ENCODE measurements around the gene SKOR1. TPM values are rescaled to one million over a fixed set of nuclear protein-coding genes. Genes with fewer than 3 reads are reported as not detected.

SKOR1 gene, protein sequence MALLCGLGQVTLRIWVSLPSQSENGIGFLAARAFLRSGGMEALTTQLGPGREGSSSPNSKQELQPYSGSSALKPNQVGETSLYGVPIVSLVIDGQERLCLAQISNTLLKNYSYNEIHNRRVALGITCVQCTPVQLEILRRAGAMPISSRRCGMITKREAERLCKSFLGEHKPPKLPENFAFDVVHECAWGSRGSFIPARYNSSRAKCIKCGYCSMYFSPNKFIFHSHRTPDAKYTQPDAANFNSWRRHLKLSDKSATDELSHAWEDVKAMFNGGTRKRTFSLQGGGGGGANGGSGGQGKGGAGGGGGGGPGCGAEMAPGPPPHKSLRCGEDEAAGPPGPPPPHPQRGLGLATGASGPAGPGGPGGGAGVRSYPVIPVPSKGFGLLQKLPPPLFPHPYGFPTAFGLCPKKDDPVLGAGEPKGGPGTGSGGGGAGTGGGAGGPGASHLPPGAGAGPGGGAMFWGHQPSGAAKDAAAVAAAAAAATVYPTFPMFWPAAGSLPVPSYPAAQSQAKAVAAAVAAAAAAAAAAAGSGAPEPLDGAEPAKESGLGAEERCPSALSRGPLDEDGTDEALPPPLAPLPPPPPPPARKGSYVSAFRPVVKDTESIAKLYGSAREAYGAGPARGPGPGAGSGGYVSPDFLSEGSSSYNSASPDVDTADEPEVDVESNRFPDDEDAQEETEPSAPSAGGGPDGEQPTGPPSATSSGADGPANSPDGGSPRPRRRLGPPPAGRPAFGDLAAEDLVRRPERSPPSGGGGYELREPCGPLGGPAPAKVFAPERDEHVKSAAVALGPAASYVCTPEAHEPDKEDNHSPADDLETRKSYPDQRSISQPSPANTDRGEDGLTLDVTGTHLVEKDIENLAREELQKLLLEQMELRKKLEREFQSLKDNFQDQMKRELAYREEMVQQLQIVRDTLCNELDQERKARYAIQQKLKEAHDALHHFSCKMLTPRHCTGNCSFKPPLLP
- total RNA-seq, result under 1 TPM; 0.09 to 0.29 TPM
- long read RNA-seq, result 0 reads

DNA sequence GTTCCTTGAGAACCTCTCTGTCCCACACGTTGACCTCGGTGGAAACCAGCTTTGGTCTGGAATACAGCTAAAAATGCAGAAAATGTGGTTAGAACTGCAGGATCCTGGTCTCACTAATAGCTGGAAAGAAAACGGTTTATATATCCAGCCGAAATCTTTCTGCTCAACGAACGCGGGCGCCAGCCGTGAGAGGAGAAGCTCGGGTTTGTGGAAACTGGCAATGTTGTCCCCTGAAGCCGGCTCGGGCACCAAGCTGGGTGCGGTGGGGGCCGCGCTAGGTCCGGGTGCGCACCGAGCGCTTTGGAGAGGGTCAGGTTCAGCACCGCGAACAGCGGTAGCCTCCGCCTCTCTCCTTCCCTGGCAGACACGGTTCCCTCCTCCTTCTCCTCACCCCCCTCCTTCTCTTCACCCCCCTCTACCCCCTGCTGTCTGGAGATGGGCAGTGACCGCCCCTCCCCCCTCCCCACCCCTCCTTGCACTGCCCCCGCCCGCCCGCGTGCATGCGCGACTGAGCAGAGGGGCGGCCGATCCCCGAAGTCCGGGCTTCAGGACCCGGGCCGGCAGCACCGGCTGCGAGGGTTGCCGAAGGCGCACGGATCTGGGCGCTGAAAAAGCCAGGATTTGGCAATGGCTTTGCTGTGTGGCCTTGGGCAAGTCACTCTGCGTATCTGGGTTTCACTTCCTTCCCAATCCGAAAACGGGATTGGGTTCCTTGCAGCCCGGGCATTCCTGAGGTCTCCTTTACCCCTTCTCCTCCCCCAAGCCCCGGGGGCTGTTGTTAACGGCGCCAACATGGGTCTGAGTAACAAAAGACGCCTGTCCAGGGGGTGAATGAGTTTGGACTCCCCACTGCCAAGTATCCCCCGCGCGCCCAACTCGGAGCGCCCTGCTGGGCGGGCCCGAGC is at the start of gene SKOR1:
TSS of gene SKOR1 (plus strand) at position 534 of the 905 bp plus-strand sequence. CDS start at position 628, 94 bp downstream.
- peak; percentile 31 for ATAC-seq
- no peak for DNase-seq
- intact Hi-C loops (cut with DNase I), result no loop called here

GRCh38 chr15:67775998-67776397 is 49.3 kb upstream of the SKOR1 start:
- no peak for ATAC-seq
- intact Hi-C loops (cut with DNase I), result no loop called here
- DNase-seq, result no peak

DNA sequence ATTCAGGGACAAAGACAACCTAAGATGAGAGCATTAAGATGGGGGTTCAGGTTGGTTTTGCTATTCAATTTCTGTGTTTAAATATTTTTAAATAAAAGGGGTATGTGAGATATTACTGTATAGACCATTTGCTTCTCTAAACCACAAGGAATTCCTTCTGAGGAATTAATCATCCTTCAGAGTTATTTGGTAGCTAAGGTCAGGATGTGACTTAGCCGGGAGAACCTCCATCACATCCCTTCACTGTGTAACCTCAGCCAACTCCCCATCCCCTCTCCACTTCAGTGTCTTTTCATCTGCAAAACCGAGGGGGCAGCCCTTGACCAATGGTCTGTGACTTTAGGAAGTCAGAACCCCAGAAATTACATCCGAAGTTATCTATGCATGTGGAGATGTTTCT is 48.7 kb upstream of the SKOR1 start:
- intact Hi-C loops (cut with DNase I), result no loop called here
- no peak for DNase-seq
- no peak for ATAC-seq

DNA sequence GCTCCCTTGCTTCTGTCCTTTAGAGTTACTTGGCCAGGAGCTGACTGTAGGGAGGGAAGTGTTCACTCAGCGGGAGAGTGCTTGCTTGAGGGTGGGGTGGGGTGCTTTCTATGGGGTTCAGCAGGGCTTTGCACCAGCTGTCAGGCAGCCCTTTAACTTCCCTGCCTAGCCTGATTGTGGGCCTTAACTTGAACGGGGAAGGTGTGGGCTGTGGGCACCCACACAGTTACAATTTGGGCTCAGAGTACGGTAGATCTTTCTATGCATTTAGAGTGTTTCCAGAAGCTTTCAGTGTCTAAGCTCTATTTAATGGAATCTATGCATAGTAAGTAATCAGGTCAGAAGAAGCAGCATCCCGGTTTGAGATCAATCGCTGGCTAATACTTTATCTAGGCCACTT is 48.2 kb upstream of the SKOR1 start:
- DNase-seq (no peak), ATAC-seq (no peak)
- intact Hi-C loops (cut with DNase I), result no loop called here

DNA sequence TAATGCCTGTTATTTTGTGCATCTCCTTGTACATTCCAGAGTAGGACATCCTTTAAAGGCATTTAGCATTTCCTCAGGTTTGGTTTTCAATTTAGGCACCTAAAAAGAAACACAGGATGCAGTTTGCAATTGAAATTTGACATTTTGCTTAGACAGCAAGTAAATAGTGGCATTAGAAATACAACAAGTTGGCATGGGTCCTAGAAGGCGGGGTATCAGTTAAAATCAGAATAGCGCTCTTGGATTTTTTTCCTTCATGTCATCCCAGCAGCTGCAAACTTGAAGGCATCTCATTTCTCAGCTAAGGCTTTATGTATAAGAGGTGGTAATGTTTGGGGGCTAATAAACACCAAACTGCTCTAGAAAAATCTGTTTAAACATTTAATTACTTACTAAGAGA is 47.5 kb upstream of the SKOR1 start:
- DNase-seq (no peak), ATAC-seq (no peak)
- intact Hi-C loops (cut with DNase I), result no loop called here

DNA sequence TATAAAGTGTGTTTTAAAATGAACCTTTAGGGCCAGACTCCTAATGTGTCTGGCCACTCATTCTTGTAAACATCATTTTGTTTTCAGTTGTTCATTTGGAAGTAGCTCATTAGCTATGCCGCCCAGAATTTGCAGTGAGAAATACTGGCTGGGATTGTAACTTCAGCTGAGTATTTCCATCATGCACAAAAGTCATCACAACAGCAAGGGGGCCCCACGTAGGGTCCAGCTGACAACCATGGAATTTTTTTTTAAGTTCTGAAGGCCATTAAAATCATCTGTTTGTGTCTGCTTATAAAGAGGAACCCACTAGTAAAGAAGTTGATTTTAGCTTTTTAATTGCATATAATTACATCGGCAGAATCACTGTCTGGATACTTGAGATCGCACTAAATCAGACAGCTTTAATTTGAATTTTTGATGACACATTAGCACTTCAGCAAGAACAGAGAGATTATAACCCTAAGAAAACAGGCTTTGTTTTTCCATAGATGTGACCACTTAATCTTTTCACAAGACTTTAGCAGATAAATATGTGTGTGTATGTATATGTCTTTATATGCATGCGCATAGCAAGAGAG is 46.3 kb upstream of the SKOR1 start:
- no peak for ATAC-seq
- no peak for DNase-seq
- intact Hi-C loops (cut with DNase I), result no loop called here

DNA sequence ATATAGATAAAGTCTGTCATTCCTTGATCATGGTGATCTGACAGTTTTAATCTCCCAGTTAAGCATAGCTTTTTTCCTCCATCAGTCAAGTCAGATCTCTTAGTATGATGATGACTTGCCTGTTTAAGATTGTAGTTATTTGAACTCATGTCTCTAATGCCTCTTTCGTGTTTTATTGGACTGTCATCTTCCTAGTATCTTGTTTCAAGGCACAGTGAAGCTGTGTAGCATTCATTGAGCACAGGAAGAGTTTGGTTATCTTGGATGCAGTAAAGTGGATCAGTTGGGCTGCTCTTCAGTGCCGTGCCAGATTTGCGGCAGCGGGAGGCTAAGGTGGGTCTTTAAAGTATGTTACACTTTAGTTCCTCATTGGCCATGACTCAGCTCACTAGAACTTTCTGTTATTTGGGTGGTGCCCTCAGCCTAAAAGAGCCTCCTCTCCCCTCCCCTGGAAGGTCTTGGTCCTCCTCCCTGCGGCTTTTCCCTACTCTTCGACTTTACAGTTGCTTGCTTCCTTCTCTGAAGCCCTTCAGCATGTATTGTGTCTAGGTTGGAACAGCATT is 45.7 kb upstream of the SKOR1 start:
- ATAC-seq (no peak), DNase-seq (no peak)
- intact Hi-C loops (cut with DNase I), result no loop called here

DNA sequence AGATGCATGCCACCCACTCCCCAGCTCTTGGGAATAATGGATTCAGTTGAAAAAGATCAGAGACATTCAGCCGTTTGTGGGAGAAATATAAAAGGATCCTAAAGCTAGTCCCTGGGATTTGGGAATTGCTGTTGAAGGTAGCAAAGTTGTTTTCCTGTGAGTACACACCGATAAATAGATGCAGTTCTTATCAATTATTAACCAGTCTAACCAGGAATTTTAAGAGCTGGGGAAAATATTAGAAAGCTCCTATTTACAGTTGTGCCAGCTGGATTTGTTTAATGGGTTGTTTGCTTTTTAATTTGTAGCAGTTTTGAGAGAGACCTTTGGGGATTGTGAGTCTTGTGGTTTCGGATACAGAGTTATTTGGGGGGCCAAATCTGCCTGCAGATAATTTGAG is 44.2 kb upstream of the SKOR1 start:
- intact Hi-C loops (cut with DNase I), result no loop called here
- no peak for ATAC-seq
- no peak for DNase-seq

- ATAC-seq (no peak), DNase-seq (no peak)
Observed at GRCh38 chr15:67781907-67782690, 43.2 kb upstream of the SKOR1 start.

DNA sequence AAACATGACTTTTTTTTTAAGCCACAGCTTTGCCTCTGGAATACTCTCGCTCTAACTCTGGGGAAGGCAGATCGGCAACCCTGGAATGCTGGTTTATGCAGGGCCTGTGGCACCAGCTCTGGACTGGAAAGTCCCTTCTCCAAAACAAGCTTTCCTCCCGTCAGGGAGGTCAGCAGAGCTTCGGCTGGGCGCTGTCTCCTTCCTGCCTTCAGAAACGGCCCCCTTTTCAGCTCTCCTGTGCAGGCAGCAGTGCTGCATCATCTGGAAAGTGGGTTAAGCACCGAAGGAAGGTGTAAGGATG is 42.7 kb upstream of the SKOR1 start:
- no peak for ATAC-seq
- no peak for DNase-seq
- intact Hi-C loops (cut with DNase I), result no loop called here

More at GRCh38 chr15:67781907-67782690, 43.2 kb upstream of the SKOR1 start:
- intact Hi-C loops (cut with DNase I), result no loop called here

- ATAC-seq (peak in 1 of 2 donors; percentile 50), DNase-seq (no peak)
Observed at GRCh38 chr15:67783303-67783702, 42.0 kb upstream of the SKOR1 start.

GRCh38 chr15:67784090-67784781 is 41.1 kb upstream of the SKOR1 start:
- intact Hi-C loops (cut with DNase I), result no loop called here

More at GRCh38 chr15:67783303-67783702, 42.0 kb upstream of the SKOR1 start:
- intact Hi-C loops (cut with DNase I), result no loop called here

DNA sequence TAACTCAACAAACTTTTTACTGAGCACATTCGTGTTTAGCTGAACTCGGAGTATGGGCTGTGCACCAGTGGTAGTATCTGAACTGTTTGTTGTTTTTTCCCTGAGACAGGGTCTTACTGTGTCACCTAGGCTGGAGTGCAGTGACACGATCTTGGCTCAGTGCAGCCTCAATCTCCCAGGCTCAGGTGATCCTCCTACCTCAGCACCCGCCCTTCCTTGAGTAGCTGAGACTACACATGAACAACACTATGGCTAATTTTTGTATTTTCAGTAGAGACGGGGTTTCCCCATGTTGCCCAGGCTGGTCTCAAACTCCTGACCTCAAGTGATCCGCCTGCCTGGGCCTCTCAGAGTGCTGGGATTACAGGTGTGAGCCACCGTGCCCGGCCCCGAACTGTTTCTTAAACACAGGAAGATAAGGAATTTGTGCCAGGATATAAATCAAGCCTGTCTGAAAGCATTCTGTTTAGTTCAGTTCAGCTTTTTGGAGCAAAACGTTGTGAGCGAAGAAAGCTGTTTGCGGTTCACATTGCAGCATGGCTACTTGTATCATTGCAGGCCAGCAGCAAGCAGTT is 40.4 kb upstream of the SKOR1 start:
- DNase-seq (no peak), ATAC-seq (no peak)
- intact Hi-C loops (cut with DNase I), result no loop called here

More at GRCh38 chr15:67784090-67784781, 41.1 kb upstream of the SKOR1 start:
- ATAC-seq, result no peak
- DNase-seq, result no peak

DNA sequence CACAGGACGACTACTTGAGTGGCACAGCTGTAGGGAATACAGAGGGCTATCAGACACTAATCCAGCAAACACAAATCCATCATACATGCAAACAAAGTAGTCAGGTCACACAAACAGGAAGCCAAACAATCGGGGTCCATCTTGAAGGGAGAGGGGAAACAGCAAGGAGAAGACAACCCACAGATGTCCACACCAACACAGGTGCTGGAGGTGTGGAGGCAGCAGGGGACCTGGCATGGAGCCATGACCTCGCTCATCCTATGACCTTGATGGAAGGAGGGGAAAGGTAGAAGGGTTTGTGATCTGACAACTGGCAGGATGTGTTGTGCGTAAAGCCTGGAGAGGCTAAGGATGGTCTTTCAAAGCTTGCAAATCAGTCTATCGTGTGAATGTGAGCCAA is 39.9 kb upstream of the SKOR1 start:
- no peak for DNase-seq
- no peak for ATAC-seq
- intact Hi-C loops (cut with DNase I), result no loop called here

DNA sequence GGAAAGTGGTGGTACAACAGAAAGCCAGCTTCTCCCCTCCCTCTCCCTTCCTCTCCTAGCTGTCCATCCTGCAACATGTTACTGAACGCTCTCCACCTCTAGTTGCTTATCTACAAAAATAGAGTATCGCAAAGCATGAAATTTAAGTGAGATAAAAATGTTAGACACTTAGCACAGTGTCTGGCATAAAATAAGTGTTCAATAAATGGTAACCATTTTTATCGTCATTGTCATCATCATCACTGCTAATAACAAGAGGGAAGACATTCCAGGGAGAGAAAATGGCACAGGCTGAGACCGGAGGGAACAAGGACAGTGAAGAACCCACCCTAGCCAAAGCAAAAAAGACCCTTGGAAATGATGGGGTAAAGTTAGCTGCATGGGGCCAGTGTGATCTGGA is 38.7 kb upstream of the SKOR1 start:
- DNase-seq (no peak), ATAC-seq (no peak)
- intact Hi-C loops (cut with DNase I), result no loop called here

DNA sequence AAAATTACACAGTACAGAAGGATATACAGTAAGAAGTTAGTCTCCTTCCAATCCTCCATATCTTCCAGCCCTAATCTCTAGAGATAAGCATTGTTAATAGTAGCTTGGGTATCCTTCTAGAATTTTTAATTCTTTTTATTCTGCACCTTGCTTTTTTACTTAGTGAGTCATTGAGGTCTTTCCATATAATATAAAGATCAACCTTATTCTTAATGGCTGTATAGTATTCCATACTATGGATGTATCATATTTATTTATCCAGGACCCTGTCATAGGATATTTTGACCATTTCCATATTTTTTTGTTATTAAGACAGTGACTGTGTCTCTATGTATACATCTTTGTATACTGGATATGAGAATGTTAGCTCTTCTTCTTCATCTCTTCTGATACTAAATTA is 36.3 kb upstream of the SKOR1 start:
- ATAC-seq (no peak), DNase-seq (no peak)
- intact Hi-C loops (cut with DNase I), result no loop called here
